CD4-positive, CD25-positive, alpha-beta regulatory T cell (primary cell): ENCODE data around the gene HOXC10. TPM values are rescaled to one million over a fixed set of nuclear protein-coding genes. Genes with fewer than 3 reads are reported as not detected.
A peak's percentile ranks its signal among the peaks of the same experiment; 100 is the strongest.

ENCODE experiments used
- ATAC-seq, 2 donors: fragments of 150-1000 bp; cut with Tn5 transposase; one replicate each; pipeline ENCODE4 v1.10.0; 2021; ENCODE audit warnings: low read depth in 2 of 2, moderate number of reproducible peaks in 2 of 2, moderate library complexity in 1 of 2
- DNase-seq, 3 donors: peaks; one replicate each; pipeline versions ENCODE4 v3.0.0 to v3.0.0-alpha.2; 2012 to 2022; ENCODE audit warnings: mixed read lengths in 1 of 3
- H3K27ac ChIP-seq: one replicate; pipeline ENCODE4 v1.7.0; 2013; ENCODE audit warnings: mild to moderate bottlenecking, low read length; ENCODE audit not compliant: insufficient read depth, poor library complexity, severe bottlenecking
- H3K27me3 ChIP-seq: one replicate; pipeline ENCODE4 v1.7.0; 2013; ENCODE audit warnings: low read length; ENCODE audit not compliant: control insufficient read depth, insufficient read depth
- H3K36me3 ChIP-seq: one replicate; pipeline ENCODE4 v1.7.0; 2013; ENCODE audit warnings: mild to moderate bottlenecking, low read length, moderate library complexity; ENCODE audit not compliant: control insufficient read depth, insufficient read depth
- H3K4me1 ChIP-seq: 2 replicates; pipeline ENCODE4 v1.7.0; 2013; ENCODE audit warnings: mild to moderate bottlenecking, low read length; ENCODE audit not compliant: insufficient read depth, control insufficient read depth, poor library complexity, severe bottlenecking
- H3K4me3 ChIP-seq: one replicate; pipeline ENCODE4 v1.7.0; 2013; ENCODE audit warnings: low read depth, mild to moderate bottlenecking, low read length, moderate library complexity
- H3K9me3 ChIP-seq, 2 experiments: 1 replicate in 1 of 2; 2 replicates in 1 of 2; pipeline ENCODE4 v1.7.0; 2013; ENCODE audit warnings: low read length in 2 of 2, mild to moderate bottlenecking in 1 of 2, moderate library complexity in 1 of 2; ENCODE audit not compliant: control insufficient read depth in 2 of 2
- H3K27ac Mint-ChIP-seq, 3 donors: one replicate each; pipeline ENCODE4 v1.8.0; 2020 to 2022; ENCODE audit warnings: mild to moderate bottlenecking in 3 of 3, mixed read lengths in 3 of 3, moderate library complexity in 2 of 3
- H3K27me3 Mint-ChIP-seq: one replicate; pipeline ENCODE4 v1.8.0; 2022; ENCODE audit warnings: mild to moderate bottlenecking, mixed read lengths
- H3K36me3 Mint-ChIP-seq: one replicate; pipeline ENCODE4 v1.8.0; 2020; ENCODE audit warnings: mixed read lengths
- H3K4me1 Mint-ChIP-seq, 4 donors: one replicate each; pipeline ENCODE4 v1.8.0; 2020 to 2022; ENCODE audit warnings: mixed read lengths in 4 of 4, mild to moderate bottlenecking in 1 of 4
- H3K4me3 Mint-ChIP-seq, 4 donors: one replicate each; pipeline ENCODE4 v1.8.0; 2020 to 2022; ENCODE audit warnings: mild to moderate bottlenecking in 4 of 4, mixed read lengths in 4 of 4, moderate library complexity in 3 of 4
- H3K9me3 Mint-ChIP-seq, 7 donors: one replicate each; pipeline ENCODE4 v1.8.0; 2020 to 2022; ENCODE audit warnings: mixed read lengths in 7 of 7, mild to moderate bottlenecking in 3 of 7, moderate library complexity in 2 of 7
- polyA plus RNA-seq, 4 donors: library from polyadenylated mRNA; unstranded; fragments of 300-500 nt; fragmentation: Illumina TruSeq; gene quantifications; one replicate each; pipeline ENCODE4 v1.2.3, GENCODE V29; 2021
- total RNA-seq: library from RNA; stranded (reverse); gene quantifications from one replicate; pipeline ENCODE4 v1.2.3, GENCODE V29; 2022

HOXC10 gene
- total and polyA plus RNA-seq, 5 donors from 2014 or later = not detected

DNA sequence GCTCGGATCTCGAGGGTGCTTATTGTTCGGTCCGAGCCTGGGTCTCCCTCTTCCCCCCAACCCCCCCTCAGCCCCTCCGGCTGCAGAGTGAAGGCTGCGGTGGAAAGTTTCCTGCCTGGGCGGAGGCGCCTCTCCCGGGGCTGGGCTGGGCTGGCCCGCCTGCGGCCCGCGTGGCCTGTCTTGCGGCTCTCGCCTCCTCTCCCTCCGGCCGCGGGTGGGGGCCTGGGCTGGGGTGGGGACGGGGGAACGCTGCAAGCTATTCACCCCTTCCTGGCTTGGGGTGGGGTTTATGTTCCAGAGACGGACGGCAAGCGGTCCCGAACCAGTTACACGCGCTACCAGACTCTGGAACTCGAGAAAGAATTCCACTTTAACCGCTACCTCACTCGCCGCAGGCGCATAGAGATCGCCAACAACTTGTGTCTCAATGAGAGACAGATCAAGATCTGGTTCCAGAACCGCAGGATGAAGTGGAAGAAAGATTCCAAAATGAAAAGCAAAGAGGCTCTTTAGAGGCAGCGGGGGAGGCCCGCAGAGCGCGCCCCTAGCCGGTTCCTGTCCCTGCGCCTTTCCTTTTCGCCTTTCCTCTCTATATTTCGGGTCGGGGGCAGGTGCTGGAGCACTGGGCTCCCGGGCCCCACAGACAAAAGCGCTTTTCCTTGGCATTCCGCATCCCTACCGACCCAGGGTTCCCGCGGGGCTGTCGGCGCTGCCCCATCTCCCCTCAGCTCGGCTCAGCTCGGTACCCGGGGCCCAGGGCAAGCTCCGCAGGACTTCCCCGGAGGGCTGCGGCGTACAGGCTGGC lies 49.2 kb downstream of the HOXC10 start:
- Histone ChIP-seq H3K4me3 (no peak overlapping the region), H3K9me3 (peaks cover 8 to 18% of the 10 kb centered on the region in 2 experiments), H3K4me1 (peaks cover 22% of the 10 kb centered on the region), H3K27me3 (peaks cover 28% of the 10 kb centered on the region), H3K27ac (no peak overlapping the region), H3K36me3 (no peaks in the 10 kb centered on the region)
- H3K9me3 Mint-ChIP-seq = peaks cover 0 to 10% (median 2%) of the 10 kb centered on the region in 7 donors
- H3K4me1 Mint-ChIP-seq = peaks cover 0 to 29% (median 13%) of the 10 kb centered on the region in 4 donors
- peak overlapping the region in 1 of 3 donors; percentile 48 for H3K27ac Mint-ChIP-seq
- no peaks in the 10 kb centered on the region for H3K36me3 Mint-ChIP-seq
- peak overlapping the region; percentile 36 to 74 (median 56) for H3K4me3 Mint-ChIP-seq
- peaks cover 97% of the 10 kb centered on the region for H3K27me3 Mint-ChIP-seq
- DNase-seq = no peak
- ATAC-seq = no peak

DNA sequence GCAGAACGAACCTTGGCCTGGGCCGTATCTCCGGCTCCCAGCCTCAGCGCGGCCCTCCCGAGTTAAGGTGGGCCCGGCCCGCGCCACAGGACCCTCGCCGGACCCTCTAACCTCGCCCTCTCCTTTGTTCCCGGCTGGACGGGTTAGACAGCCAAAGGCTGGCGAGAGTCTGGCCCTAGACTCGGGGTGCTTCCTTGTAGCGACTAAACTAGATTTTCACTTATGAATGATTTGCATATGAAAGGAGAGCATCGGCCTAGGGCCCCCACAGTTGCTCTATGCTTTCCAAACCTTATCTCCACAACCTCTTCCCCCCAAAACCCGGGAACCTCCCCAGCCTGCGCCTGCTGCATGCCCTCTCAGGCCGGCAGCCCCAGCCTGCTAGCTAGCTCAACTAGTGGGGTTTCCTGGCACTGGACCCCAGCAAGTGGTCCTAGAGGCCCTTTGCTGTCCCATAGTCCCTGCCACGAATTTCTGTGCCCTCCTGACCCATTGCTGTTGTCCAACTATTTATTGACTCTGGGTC lies 49.9 kb downstream of the HOXC10 start:
- Histone ChIP-seq H3K4me3 (no peak overlapping the region), H3K4me1 (peaks cover 22% of the 10 kb centered on the region), H3K9me3 (peaks cover 8 to 18% of the 10 kb centered on the region in 2 experiments), H3K27me3 (peaks cover 26% of the 10 kb centered on the region), H3K36me3 (no peaks in the 10 kb centered on the region), H3K27ac (no peak overlapping the region)
- Mint-ChIP-seq H3K36me3 (no peaks in the 10 kb centered on the region), H3K4me1 (peaks cover 0 to 24% (median 12%) of the 10 kb centered on the region in 4 donors), H3K27me3 (peaks cover 97% of the 10 kb centered on the region), H3K9me3 (peaks cover 0 to 10% (median 2%) of the 10 kb centered on the region in 7 donors), H3K27ac (peak overlapping the region in 1 of 3 donors; percentile 66), H3K4me3 (peak overlapping the region in 2 of 4 donors; percentile 31 to 70)
- ATAC-seq (no peak), DNase-seq (no peak)

DNA sequence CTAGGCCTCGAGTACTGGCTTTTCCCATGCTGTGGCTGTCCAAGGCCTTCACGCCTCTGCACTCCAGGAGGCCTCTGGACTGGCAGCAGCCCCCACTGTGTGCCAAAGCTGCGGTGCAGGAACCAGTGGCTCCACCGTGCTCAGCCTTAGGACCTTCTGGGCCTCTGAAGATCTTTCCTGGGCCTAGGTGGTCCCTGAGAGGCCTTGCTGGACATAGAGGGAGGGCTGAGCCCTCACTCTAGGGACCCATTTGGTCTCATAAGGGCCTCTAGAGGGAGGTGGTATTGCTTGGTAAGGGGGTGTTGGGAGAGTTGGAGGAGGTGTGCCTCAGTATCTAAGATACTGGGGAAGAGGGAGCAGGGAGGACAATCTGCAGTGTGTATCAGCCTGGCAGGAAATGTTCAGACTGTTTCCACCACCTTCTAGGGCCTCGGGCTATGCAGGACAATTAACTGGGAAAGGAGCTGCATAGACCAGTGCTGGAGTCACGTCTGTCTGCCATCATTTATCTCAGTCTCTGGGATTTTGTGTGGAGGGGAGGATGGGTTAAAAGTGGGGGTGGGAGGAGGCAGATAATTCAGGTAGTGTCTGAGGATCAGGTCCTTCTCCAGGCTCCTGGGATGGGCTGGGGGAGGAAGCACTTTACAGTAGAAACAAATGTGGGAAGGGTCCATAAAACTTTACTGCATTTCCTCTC lies 50.8 kb downstream of the HOXC10 start:
- peaks cover 8 to 18% of the 10 kb centered on the region in 2 experiments for H3K9me3 ChIP-seq
- H3K4me3 ChIP-seq = no peak overlapping the region
- peaks cover 20% of the 10 kb centered on the region for H3K4me1 ChIP-seq
- H3K36me3 Mint-ChIP-seq = no peaks in the 10 kb centered on the region
- H3K27ac ChIP-seq = no peak overlapping the region
- H3K27ac Mint-ChIP-seq = no peak overlapping the region
- H3K27me3 Mint-ChIP-seq = peaks cover 96% of the 10 kb centered on the region
- ATAC-seq (no peak), DNase-seq (no peak)
- H3K36me3 ChIP-seq = no peaks in the 10 kb centered on the region
- peaks cover 0 to 22% (median 11%) of the 10 kb centered on the region in 4 donors for H3K4me1 Mint-ChIP-seq
- peaks cover 0 to 10% (median 2%) of the 10 kb centered on the region in 7 donors for H3K9me3 Mint-ChIP-seq
- peaks cover 32% of the 10 kb centered on the region for H3K27me3 ChIP-seq
- peak overlapping the region in 1 of 4 donors; percentile 44 for H3K4me3 Mint-ChIP-seq

DNA sequence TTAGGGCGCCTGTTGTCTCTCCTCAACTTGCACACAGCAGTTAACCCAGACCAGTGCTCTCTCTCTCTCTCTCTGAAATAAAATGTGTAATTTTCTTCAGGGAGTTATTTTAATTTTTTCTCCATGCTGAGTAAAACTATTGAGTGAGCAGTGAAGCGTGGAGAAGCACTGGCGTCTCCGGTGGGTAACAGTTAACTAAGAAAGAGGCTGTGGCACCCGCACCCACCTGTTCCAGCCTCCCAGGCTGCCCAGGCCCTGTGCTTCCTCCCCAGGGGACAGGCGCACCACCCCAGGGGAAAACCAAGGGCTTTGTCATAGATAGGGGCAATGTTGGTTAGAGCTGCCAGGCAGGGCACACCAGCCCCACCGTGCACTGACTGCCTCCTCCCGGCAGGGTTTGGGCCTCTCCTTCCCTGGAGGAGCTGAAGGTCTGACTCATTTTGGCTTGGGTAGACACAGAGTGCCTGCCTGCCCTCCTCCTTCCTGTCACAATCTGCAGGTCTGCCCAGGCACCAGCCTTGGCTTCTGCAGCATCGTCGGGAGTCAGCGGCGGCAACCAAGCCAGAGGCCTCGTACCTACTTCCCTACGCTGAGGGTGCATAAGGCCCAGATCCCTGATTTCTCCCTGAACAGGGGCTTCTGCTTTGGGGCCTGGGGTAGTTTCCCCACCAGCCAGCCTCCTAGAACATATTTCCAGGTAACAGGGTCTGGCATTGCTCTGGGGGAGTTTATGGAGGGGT lies 51.8 kb downstream of the HOXC10 start:
- H3K27me3 ChIP-seq = peaks cover 35% of the 10 kb centered on the region
- Mint-ChIP-seq H3K27ac (no peak overlapping the region), H3K4me1 (peaks cover 0 to 18% (median 11%) of the 10 kb centered on the region in 4 donors), H3K4me3 (no peak overlapping the region), H3K9me3 (peaks cover 0 to 8% (median 2%) of the 10 kb centered on the region in 7 donors), H3K36me3 (no peaks in the 10 kb centered on the region), H3K27me3 (peaks cover 90% of the 10 kb centered on the region)
- ATAC-seq = peak in 1 of 2 donors; percentile 22
- H3K4me3 ChIP-seq = no peak overlapping the region
- peaks cover 15% of the 10 kb centered on the region for H3K4me1 ChIP-seq
- H3K27ac ChIP-seq = no peak overlapping the region
- peaks cover 8 to 18% of the 10 kb centered on the region in 2 experiments for H3K9me3 ChIP-seq
- no peak for DNase-seq
- H3K36me3 ChIP-seq = no peaks in the 10 kb centered on the region

DNA sequence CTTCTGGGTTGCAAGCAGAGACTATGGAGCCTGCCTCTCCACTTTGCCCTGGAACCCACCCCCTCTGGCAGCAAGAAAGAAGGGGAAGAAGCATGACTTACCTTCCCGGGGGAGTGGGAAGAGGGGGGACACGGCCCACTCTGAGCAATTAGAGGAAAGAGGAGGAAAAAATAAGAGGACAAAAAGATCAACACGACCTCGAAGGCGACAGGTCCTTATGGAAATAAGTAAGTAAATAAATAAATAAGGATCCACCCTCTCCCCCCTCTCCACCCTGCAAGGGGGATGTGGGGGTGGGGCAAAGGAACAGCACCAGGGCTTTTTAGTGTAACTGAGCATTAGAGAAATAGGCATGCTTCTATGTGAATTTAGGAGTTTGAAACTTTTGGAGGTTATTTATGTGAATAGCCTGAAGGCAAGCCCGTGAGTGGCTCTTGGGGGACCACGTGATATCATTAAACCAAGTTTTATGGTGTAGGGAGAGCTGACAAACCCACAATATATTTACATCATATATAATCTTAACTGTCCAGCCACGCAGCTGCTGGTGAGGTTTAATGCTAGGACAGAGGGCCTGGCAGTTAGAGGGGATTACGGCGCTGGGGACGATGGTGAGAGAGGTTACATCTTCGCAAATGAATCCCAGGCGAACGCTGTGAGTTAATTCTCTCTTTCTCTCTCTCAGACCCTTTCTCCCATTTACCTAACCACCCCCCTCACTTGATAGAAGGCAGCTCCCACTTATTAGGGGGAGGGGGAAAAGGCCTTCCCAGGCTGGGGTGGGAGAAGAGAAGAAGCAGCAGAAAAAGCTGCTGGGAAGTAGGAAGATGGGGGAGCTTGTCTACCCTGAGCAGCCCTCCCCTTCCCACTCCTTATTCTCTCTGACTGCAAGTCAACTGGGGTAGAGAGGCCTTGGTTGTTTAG lies 52.7 kb downstream of the HOXC10 start:
- Mint-ChIP-seq H3K4me3 (no peak overlapping the region), H3K4me1 (peaks cover 0 to 17% (median 7%) of the 10 kb centered on the region in 4 donors), H3K27me3 (peaks cover 88% of the 10 kb centered on the region), H3K27ac (no peak overlapping the region), H3K36me3 (no peaks in the 10 kb centered on the region), H3K9me3 (peaks cover 0 to 7% (median 2%) of the 10 kb centered on the region in 7 donors)
- DNase-seq (no peak), ATAC-seq (no peak)
- no peak overlapping the region for H3K4me3 ChIP-seq
- H3K27me3 ChIP-seq = peaks cover 29% of the 10 kb centered on the region
- no peaks in the 10 kb centered on the region for H3K36me3 ChIP-seq
- H3K4me1 ChIP-seq = peaks cover 15% of the 10 kb centered on the region
- peaks cover 4 to 10% of the 10 kb centered on the region in 2 experiments for H3K9me3 ChIP-seq
- H3K27ac ChIP-seq = no peak overlapping the region

DNA sequence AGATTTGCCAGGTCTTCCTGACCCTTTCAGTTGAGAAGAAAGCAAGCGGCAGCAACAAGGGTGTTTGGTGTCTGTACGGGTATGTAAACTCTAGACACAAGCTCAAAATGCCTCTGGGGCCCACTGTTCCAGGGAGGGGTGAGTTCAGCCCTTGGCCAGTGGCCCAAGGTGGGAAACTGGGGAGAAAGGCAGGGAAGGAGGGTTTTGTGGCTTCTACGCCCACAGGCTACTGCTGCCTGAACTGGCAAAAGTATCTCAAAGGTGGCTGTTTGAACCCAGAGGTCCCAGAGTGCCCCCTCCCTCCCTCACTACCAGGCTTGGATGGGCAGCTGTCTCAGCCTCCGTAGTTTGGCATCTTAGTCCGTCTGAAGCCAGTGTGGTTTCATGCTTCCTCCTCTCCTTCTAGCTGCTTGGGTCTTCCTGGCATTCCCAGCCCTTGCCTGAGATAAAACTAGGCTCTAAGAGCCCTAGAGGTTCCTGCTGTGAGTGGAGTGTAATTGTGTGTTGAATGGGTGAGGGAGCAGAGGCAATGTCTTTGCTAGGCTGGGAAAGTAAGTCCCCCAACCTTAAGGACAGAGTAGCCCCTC lies 53.4 kb downstream of the HOXC10 start:
- Histone ChIP-seq H3K27me3 (peaks cover 31% of the 10 kb centered on the region), H3K36me3 (no peaks in the 10 kb centered on the region), H3K4me1 (peaks cover 10% of the 10 kb centered on the region), H3K4me3 (no peak overlapping the region), H3K27ac (no peak overlapping the region), H3K9me3 (peaks cover 0 to 3% of the 10 kb centered on the region in 2 experiments)
- peaks cover 87% of the 10 kb centered on the region for H3K27me3 Mint-ChIP-seq
- H3K9me3 Mint-ChIP-seq = peaks cover 0 to 4% (median 0%) of the 10 kb centered on the region in 7 donors
- peaks cover 0 to 11% (median 5%) of the 10 kb centered on the region in 4 donors for H3K4me1 Mint-ChIP-seq
- no peak for DNase-seq
- H3K4me3 Mint-ChIP-seq = no peak overlapping the region
- H3K36me3 Mint-ChIP-seq = no peaks in the 10 kb centered on the region
- no peak for ATAC-seq
- H3K27ac Mint-ChIP-seq = no peak overlapping the region
